Gastrocnemius medialis (tissue), 4 donors: ENCODE measurements around the gene APH1B.

Experiments used
- POLR2A ChIP-seq, 2 donors: fragments of 450-650 bp; IDR thresholded peaks; one replicate each; pipeline ENCODE4 v1.6.1; 2017; ENCODE audit warnings: antibody characterized with exemption in 2 of 2, mild to moderate bottlenecking in 2 of 2, moderate library complexity in 2 of 2
- TF ChIP-seq, protein P1 (sequence below), 5 experiments: fragments of 450-650 bp in 3 of 5; fragments of 200-600 bp in 2 of 5; sonication (generic) in 2 of 5; IDR thresholded peaks in 4 of 5; conservative IDR thresholded peaks in 1 of 5; 1 replicate in 4 of 5; 2 replicates in 1 of 5; pipeline ENCODE4 v1.5.1; 2016 to 2019; ENCODE audit warnings: antibody characterized with exemption in 5 of 5, mild to moderate bottlenecking in 3 of 5, moderate library complexity in 3 of 5

DNA sequence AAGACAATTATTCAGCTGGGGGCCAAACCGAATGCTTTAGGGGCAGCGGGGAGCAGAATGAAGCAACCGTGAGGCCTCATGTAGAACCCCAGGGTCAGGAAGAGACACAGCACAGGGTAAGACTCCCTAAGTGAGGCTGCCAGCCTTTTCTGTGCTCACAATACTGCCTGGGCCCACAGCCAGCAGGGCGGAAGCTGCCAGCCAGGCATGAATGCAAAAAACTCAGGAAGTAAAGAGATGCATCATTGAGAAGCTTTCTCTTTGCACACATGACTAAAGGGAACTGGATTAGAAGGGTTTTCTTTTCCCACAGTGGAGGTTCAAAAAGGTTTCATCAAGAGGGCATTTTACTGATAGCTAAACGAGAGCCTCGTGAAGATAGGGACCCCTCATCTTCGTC lies 71.0 kb downstream of the APH1B start:
- TF ChIP-seq, protein P1, sequence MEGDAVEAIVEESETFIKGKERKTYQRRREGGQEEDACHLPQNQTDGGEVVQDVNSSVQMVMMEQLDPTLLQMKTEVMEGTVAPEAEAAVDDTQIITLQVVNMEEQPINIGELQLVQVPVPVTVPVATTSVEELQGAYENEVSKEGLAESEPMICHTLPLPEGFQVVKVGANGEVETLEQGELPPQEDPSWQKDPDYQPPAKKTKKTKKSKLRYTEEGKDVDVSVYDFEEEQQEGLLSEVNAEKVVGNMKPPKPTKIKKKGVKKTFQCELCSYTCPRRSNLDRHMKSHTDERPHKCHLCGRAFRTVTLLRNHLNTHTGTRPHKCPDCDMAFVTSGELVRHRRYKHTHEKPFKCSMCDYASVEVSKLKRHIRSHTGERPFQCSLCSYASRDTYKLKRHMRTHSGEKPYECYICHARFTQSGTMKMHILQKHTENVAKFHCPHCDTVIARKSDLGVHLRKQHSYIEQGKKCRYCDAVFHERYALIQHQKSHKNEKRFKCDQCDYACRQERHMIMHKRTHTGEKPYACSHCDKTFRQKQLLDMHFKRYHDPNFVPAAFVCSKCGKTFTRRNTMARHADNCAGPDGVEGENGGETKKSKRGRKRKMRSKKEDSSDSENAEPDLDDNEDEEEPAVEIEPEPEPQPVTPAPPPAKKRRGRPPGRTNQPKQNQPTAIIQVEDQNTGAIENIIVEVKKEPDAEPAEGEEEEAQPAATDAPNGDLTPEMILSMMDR (IDR thresholded peaks at IDR 0.05 in 4 of 5, conservative IDR thresholded peaks at IDR 0.05 in 1 of 5) = no peak
- TF ChIP-seq POLR2A (IDR thresholded peaks at IDR 0.05) = no peak
